ENCODE data around the gene KSR2.
"Not testable (repeated sequence)": the region's sequence is repeated elsewhere in the genome, so short reads cannot be mapped to it uniquely, and the experiment has no call there.

The KSR2 gene

DNA sequence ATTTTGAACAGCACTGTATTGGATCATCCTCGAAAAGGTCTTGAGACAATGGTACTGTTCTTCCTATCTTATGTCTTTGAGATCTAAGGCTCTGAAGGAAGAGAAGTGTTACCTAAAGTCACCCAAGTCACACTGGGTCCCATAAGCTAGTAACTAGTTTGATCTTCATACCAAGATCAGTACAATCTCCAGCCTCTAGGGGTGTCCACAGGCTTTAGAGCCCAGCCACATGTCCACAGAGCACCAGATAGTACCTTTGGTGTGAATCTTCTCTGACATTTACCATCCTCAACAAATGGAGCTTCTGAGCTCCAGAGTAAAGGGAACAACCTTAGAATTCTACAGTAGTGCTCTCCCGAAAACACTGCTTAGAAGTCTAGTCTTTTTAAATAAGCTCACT lies 78.7 kb downstream of the KSR2 start:
- DNase-seq, result no peak

- no peak for DNase-seq
Observed at GRCh38 chr12:117889098-117889497, 79.7 kb downstream of the KSR2 start.

DNA sequence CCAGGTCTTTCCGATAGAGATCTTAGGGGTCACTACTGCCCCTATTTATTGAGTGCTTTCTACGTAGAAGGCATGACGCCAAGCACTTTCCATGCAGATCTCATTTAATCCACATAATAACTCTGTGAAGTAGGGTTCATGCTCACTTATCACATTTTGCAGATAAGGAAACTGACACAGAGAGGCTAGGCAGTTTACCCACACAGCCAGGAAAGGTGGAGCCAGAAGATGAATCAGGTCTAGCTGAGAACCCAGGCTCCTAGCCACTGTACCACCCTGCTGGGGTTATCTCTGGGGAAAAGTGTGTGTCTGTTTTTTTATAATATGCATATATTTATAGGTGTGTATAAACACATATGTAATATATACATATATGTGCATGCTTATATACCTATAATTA lies 83.6 kb downstream of the KSR2 start:
- no peak for DNase-seq

- DNase-seq, result no peak
Observed at GRCh38 chr12:117884161-117884560, 84.6 kb downstream of the KSR2 start.

- DNase-seq, result no peak
Observed at GRCh38 chr12:117882603-117883184, 86.1 kb downstream of the KSR2 start.

DNA sequence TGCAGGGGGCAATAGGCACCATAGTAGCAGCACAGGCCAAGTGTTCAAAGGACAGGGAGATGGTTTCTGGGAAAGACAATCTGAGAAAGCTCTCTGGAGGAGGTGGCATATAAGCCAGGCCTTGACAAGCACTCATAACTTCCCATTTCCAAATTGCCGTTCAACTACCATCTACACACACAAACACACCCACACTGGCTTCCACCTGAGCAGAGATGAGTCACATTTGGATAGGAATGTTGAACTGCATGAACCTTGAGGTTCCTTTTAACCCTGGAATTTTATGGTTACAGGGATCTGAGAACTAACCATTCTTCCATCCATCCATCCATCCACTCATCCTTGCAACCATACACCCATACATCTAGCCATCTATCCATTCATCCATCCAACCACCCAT lies 86.6 kb downstream of the KSR2 start:
- no peak for DNase-seq

DNA sequence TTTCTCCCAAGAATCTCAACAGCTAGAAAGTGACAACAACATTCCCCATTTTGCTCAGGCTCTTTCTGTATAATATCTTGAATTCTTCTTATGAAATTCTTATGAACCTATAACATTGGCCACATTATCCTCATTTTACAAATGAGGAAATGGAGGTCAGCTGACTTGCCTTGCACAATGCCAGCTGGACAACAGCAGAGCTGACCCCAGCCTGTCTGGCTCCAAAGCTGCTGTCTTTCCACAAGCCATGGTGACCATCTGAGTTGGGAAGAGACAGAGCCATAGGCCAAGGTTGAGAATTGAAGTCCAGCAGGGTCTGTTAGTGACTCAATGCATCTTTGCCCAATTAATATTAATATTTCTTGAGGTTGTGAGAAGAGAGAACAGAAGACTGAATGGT lies 87.3 kb downstream of the KSR2 start:
- no peak for DNase-seq

- DNase-seq, result no peak
Observed at GRCh38 chr12:117878605-117879004, 90.2 kb downstream of the KSR2 start.

- DNase-seq, result no peak
Observed at GRCh38 chr12:117876436-117876816, 92.4 kb downstream of the KSR2 start.

DNA sequence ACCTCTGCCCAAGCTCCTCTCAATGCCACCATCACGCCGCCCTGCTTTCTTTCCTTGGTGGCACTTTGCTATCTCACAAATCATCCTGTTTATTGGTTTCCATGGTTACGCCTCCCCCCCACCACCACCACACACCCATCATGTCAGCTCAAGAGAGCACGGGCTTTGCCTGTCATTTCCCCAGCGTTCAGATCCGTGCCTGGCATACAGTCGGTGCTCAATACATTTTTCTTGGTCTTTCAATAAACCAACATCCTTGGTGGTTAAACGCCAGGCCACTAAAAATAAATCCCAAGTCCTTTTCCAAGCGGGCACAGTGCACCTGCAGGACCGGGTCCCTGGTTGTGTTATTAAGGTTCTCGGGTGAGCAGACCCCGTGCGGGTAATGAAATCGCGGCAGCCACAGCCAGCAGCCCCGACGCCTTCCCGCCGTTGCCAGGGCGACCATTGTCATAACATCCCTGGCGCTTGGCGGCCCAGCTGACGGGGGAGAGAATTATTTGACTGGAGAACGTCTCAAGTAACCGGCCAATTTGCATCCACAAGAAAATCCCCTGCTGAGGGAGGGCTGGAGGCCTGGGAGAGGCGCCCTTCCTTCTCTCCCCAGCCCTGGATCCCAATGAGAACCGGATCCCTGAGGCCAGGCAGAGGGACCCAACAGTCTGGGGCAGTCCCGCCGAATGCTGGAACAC lies 92.9 kb downstream of the KSR2 start:
- DNase-seq, result no peak

GRCh38 chr12:117874842-117875434 lies 93.9 kb downstream of the KSR2 start:
- no peak for DNase-seq

- DNase-seq, result not testable (repeated sequence)
Observed at GRCh38 chr12:117874198-117874597, 94.6 kb downstream of the KSR2 start.

- DNase-seq, result no peak
Observed at GRCh38 chr12:117872546-117873169, 96.1 kb downstream of the KSR2 start.

GRCh38 chr12:117869551-117869950 lies 99.2 kb downstream of the KSR2 start:
- DNase-seq, result no peak

DNA sequence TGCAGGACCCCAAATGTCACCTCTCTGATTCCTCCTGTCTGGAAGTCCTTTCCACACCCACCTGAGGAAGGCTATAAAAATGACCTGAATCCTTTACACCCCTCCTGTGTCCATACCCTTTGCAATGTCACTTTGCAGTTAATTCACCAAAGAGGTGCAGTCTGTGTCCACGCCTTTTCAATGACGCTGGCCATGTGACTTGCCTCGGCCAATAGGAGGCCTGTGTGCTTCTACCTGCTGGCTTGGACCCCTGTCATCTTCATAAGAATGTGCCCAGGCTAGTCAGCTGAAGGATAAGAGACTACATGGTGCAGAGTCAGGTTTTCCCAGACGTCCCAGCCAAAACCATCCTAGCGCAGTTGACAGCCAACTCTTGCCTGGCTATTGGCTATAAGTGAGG lies 101.4 kb downstream of the KSR2 start:
- DNase-seq, result no peak

DNA sequence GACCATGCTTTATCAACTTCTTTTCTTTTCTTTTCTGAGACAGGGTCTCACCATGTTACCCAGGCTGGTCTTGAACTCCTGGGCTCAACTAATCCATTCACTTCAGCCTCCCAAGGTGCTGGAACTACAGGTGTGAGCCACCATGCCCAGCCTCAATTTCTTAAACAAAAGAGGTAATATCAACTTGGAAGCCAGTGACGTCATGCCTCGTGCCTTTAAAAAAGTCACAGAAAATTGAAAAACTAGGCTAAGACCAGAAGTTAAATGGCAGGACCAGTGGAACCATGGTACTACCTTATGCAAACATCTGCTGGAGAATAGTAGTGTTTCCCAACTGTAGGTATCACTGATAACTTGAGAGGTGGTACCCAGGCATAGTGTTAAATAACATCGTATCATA lies 103.3 kb downstream of the KSR2 start:
- no peak for DNase-seq

- no peak for DNase-seq
Observed at GRCh38 chr12:117863002-117863709, 105.6 kb downstream of the KSR2 start.

GRCh38 chr12:117861691-117862090 lies 107.1 kb downstream of the KSR2 start:
- DNase-seq, result no peak

DNA sequence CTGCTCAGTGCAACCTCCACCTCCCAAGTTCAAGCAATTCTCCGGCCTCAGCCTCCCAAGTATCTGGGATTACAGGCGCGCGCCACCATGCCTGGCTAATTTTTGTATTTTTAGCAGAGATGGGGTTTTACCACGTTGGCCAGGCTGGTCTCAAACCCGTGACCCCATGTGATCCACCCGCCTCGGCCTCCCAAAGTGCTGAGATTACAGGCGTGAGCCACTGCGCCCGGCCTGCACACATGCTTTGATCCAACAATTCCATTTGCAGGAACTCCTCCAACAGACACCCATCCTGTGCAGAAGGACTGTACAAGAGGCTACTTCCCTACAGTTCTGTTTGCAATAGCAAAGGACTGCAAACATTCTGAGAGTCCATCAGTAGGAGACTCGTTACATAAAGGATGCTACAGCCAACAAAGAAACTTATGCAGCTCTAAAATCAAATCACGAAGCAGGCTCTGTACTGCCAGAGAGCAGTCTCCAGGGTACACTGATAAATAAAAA lies 108.0 kb downstream of the KSR2 start:
- DNase-seq, result not testable (repeated sequence)

- no peak for DNase-seq
Observed at GRCh38 chr12:117860111-117860510, 108.7 kb downstream of the KSR2 start.

DNA sequence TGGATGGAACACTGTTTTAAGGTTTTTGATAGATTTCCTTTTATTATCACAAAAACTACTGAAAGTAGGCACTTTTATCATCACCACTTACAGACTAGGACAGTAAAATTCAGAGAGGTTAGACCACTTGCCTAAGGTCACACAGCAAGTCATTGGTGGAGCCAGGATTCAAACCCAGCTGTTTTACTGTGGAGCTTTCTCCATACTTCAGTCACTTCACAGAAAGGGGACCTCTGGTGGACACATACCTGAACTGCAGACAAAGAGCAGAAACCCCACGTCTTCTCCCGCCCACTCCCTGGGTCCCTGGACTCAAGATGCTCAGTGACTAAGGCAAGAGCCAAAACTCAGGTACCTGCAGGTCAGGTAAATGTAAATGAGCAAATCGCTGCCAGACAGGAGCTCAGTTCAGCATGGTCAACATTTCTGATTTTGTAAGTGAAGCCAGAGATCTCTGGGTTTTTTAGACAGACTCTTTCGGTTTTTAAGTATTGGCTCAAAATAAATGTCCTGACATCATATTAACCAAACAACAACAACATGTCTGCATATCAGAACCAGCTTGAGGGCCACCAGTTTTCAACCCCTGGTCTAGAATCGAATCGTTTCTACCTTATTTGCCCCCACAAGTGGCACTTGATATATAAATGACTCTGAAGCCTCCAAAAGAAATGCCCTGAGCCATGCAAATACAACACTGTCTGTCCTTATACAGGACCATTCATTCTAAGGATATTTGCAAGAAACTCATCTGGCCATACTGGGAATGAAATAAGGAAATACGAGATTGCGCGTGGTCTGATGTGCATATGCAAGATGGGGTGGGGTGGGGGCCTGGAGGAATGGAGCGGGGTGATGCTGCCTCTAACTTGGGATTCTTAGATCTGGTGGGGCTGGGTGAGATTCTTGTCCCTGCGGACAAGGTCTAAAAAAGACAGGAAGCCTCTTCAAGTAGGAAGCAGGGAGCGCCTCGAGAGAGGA lies 110.9 kb downstream of the KSR2 start:
- DNase-seq, result no peak

DNA sequence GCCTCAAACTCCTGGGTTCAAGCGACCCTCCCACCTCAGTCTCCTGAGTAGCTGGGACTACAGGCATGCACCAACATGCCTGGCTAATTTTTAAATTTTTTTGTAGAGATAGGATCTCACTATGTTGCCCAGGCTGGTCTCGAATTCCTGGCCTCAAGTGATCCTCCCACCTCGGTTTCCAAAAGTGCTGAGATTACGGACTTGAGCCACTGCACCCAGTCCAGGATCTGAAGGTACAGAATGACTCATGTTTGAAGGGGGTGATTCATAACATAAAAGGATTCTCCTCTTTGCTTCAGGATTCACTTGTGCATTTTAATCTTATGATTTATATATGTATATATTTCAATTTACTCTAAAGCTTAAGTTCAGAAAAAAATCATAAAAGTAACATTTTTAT lies 111.7 kb downstream of the KSR2 start:
- DNase-seq, result not testable (repeated sequence)
